Skeletal muscle satellite cell (primary cell): ENCODE results near the gene RUVBL2. TPM values are rescaled to one million over a fixed set of nuclear protein-coding genes. Genes with fewer than 3 reads are reported as not detected.

ENCODE experiments used
- H3K27me3 ChIP-seq: 2 replicates; pipeline ENCODE4 v1.7.0; 2013; ENCODE audit warnings: low read length; ENCODE audit not compliant: control insufficient read depth, insufficient read depth
- H3K36me3 ChIP-seq: 2 replicates; pipeline ENCODE4 v1.7.0; 2013; ENCODE audit warnings: mild to moderate bottlenecking, control low read depth, low read length; ENCODE audit not compliant: insufficient read depth
- H3K4me1 ChIP-seq: 2 replicates; pipeline ENCODE4 v1.7.0; 2013; ENCODE audit warnings: low read length; ENCODE audit not compliant: control insufficient read depth, insufficient read depth
- H3K4me2 ChIP-seq: 2 replicates; pipeline ENCODE4 v1.7.0; 2013; ENCODE audit warnings: mild to moderate bottlenecking, low read length
- H3K4me3 ChIP-seq: 2 replicates; pipeline ENCODE4 v1.7.0; 2013; ENCODE audit warnings: low read length
- H3K9ac ChIP-seq: 2 replicates; pipeline ENCODE4 v1.7.0; 2013; ENCODE audit warnings: mild to moderate bottlenecking, low read depth, low read length, moderate library complexity
- H3K9me3 ChIP-seq: replicated peaks from 2 replicates; pipeline ENCODE4 v1.7.0; 2013; ENCODE audit warnings: mild to moderate bottlenecking, control low read depth, low read length
- total RNA-seq: library from RNA; depleted of rRNA; stranded (reverse); fragments of >200 nt; gene quantifications from 2 replicates; pipeline ENCODE4 v1.2.3, GENCODE V29; 2012; rRNA removed

Gene RUVBL2
- total RNA-seq = 343 and 359 TPM in 2 replicates

DNA sequence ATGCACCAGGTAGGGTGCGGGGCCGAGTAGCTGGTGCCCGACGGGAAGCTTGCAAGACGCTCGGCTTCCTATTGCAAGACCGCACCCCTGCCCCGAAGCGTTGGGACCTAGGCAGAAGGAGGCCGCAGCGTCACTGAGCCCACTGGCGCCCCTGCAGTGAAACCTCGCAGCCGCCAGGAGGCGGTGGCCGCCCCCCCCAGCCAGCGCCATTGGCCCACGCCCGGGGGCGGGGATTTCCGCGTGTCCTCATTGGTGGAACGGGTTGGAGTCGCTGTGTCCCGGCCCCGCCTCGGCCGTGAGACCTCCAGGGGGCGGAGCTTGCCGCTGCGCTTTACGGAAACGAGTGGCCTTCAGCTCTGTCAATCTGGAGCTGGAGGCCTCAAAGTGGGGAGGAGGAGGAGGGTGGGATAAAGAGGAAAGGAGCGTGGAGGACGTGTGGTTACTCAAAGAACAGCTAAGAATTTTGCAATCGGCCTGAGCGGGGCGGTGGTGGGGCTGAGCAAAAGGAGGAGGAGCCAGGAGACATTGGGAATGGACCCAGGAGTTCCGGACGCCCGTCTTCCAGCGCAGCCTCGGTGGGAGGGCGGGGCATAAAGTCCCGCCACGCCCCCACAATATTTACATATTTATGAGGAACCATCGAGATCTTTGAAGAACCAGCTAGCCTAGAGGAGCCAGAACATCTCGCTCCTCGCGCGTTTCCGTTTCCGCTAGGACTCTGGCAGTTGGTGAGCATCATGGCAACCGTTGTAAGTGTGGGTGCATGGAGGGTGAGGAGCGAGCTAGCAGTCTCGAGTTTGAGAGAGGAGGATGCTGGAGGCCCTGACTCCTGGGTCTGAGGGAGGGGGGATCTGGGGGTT is at the start of gene RUVBL2, which contains the start of gene GYS1:
RUVBL2 (plus strand) TSS at position 713 of the 860 bp plus-strand sequence; CDS start at position 738, 25 bp downstream.
GYS1 (minus strand) TSS at position 135 of the 860 bp plus-strand sequence. CDS start 197 bp downstream, outside the sequence.
- Histone ChIP-seq H3K4me2 (peak within 1 kb of the TSS; percentile 98), H3K9ac (peak within 1 kb of the TSS; percentile 95), H3K9me3 (no peaks in the 10 kb centered on the region), H3K27me3 (no peaks in the 10 kb centered on the region), H3K36me3 (peaks cover 9% of the 10 kb centered on the region), H3K4me3 (peak within 1 kb of the TSS; percentile 98), H3K4me1 (peaks cover 35% of the 10 kb centered on the region)

GRCh38 chr19:48945415-48945814 is 48.3 kb upstream of the RUVBL2 start:
- H3K36me3 ChIP-seq = no peaks in the 10 kb centered on the region
- no peak overlapping the region for H3K4me2 ChIP-seq
- no peaks in the 10 kb centered on the region for H3K27me3 ChIP-seq
- H3K9ac ChIP-seq = no peak overlapping the region
- peaks cover 3% of the 10 kb centered on the region for H3K9me3 ChIP-seq
- no peak overlapping the region for H3K4me3 ChIP-seq
- H3K4me1 ChIP-seq = no peaks in the 10 kb centered on the region

DNA sequence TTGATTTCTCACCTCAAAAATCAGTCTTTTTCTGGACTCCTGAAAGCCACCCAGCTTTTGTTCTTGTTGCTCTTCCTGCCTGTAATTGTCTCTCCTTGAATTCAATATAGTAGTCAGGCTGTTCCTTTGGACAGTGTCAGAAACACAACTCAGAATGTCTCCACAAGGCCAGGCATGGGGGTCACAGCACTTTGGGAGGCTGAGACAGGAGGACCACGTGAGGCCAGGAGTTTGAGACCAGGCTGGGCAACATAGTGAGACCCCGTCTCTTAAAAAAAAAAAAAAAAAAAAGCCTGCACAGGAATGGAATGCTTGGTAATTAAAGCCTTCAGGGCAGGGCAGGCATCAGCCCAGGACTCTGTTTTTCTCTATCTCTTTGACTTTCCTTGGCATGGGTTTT is 47.9 kb upstream of the RUVBL2 start:
- Histone ChIP-seq H3K36me3 (no peaks in the 10 kb centered on the region), H3K4me1 (no peaks in the 10 kb centered on the region), H3K27me3 (no peaks in the 10 kb centered on the region), H3K9me3 (peaks cover 3% of the 10 kb centered on the region), H3K9ac (no peak overlapping the region), H3K4me2 (no peak overlapping the region), H3K4me3 (no peak overlapping the region)

DNA sequence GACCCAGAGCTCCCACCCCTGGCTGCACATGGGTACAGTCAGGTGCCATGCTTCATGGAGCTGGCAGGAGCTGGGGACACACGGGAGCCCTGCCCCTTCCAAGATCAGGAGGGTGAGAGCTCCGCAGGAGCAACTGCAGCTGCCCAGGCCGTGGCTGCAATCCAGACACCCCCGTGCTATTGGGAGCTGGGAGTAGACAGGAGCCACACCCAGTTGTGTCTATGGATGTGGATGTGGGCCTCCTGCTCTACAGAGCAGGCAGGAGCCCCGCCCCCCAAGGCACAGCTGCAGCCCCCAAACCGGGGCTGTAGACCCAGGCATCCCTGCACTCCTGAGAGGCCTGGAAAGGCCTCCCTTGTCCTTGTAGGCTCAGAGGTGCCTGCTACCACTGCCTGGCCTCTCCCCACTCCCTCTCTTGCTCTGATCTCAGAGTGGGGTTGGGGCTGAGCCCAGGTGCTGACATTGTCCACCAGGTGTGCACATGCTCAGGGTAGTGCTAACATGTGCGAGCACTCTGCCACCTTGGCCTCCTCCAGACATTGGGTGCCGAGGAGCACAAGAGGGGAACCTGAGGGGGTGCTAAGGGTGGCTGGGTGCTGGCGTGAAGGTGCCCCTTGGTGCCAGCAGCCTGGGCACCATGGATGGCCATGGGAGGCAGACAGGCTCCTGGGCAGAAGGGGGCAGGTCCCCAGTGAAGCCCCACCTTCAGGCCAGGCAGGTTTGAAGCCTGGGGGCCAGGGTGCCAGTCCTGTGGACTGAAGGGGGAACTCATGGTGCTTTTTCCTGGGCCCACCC is 47.0 kb upstream of the RUVBL2 start:
- Histone ChIP-seq H3K9ac (no peak overlapping the region), H3K4me3 (no peak overlapping the region), H3K27me3 (no peaks in the 10 kb centered on the region), H3K4me1 (no peaks in the 10 kb centered on the region), H3K4me2 (no peak overlapping the region), H3K9me3 (no peaks in the 10 kb centered on the region), H3K36me3 (no peaks in the 10 kb centered on the region)

DNA sequence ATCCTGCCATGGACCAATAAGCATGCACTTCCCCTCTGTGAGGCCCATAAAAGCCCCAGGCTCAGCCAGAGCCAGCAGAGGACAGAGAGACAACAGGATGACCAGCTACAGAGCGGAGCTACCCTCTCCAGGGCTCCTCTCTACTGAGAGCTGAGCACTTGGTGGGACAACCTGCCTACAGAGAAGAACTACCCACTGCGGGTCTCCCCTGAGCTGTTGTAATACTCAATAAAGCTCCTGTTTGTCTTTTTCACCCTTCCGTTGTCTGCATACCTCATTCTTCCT is 46.5 kb upstream of the RUVBL2 start:
- Histone ChIP-seq H3K9ac (no peak overlapping the region), H3K4me2 (no peak overlapping the region), H3K4me3 (no peak overlapping the region), H3K9me3 (no peaks in the 10 kb centered on the region), H3K27me3 (no peaks in the 10 kb centered on the region), H3K36me3 (no peaks in the 10 kb centered on the region), H3K4me1 (no peaks in the 10 kb centered on the region)

- Histone ChIP-seq H3K4me3 (no peak overlapping the region), H3K4me2 (no peak overlapping the region), H3K9me3 (no peaks in the 10 kb centered on the region), H3K9ac (no peak overlapping the region), H3K27me3 (no peaks in the 10 kb centered on the region), H3K36me3 (no peaks in the 10 kb centered on the region), H3K4me1 (peaks cover 4% of the 10 kb centered on the region)
Measured at GRCh38 chr19:48950159-48950558, 43.5 kb upstream of the RUVBL2 start.

DNA sequence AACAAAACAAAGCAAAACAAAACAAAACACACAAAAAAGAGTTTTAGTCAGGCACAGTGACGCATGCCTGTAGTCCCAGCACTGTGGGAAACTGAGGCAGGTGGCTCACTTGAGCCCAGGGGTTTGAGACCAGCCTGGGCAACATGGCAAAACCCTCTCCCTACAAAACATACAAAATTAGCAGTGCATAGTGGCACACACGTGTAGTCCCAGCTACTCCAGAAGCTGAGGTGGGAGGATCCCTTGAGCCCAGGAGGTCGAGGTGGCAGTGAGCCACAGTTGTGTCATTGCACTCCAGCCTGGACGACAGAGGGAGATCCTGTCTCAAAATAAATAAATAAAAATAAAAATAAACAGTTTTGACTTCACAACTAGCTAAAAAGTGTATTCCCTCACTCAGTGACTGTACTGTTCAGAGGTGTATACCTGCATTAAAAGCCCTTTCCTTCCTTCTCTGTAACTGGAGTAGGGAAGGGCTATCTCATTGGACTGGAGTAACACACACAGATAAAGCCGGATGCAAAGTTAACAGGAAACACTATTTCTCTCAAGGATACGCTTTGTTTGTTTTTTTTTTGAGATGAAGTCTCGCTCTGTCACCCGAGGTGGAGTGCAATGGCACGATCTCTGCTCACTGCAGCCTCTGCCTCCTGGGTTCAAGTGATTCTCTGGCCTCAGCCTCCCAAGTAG is 42.7 kb upstream of the RUVBL2 start:
- no peak overlapping the region for H3K4me2 ChIP-seq
- H3K4me1 ChIP-seq = peaks cover 10% of the 10 kb centered on the region
- H3K4me3 ChIP-seq = no peak overlapping the region
- no peak overlapping the region for H3K9ac ChIP-seq
- H3K36me3 ChIP-seq = peaks cover 3% of the 10 kb centered on the region
- no peaks in the 10 kb centered on the region for H3K9me3 ChIP-seq
- no peaks in the 10 kb centered on the region for H3K27me3 ChIP-seq

DNA sequence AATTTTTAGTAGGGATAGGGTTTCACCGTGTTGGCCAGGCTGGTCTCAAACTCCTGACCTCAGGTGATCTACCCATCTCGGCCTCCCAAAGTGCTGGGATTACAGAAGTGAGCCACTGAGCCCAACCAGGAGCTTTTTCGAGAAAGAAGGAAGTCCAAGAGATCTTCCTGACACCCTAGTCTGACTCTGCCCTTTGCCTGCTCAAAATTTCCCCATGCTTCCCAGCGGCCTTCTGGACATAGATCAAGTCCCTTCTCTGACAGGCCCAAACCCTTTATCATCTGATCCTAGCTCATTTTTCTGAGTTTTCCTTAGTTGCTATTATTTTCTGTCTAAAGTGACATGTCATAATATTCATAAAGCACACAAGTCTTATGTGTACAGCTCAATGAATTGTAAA is 40.5 kb upstream of the RUVBL2 start:
- H3K4me2 ChIP-seq = no peak overlapping the region

GRCh38 chr19:48953990-48954594 is 39.6 kb upstream of the RUVBL2 start:
- H3K4me1 ChIP-seq = peaks cover 15% of the 10 kb centered on the region
- H3K4me3 ChIP-seq = peak overlapping the region; percentile 93
- peak overlapping the region; percentile 98 for H3K9ac ChIP-seq
- H3K27me3 ChIP-seq = no peaks in the 10 kb centered on the region
- no peaks in the 10 kb centered on the region for H3K9me3 ChIP-seq
- H3K4me2 ChIP-seq = peak overlapping the region; percentile 98
- H3K36me3 ChIP-seq = peaks cover 18% of the 10 kb centered on the region

More for the DNA sequence above, 40.5 kb upstream of the RUVBL2 start:
- H3K9ac ChIP-seq = no peak overlapping the region
- no peaks in the 10 kb centered on the region for H3K9me3 ChIP-seq
- H3K4me3 ChIP-seq = no peak overlapping the region
- H3K36me3 ChIP-seq = peaks cover 18% of the 10 kb centered on the region
- H3K4me1 ChIP-seq = peaks cover 15% of the 10 kb centered on the region
- H3K27me3 ChIP-seq = no peaks in the 10 kb centered on the region

- Histone ChIP-seq H3K4me1 (peaks cover 15% of the 10 kb centered on the region), H3K9ac (peak within 1 kb of the TSS; percentile 98), H3K4me2 (peak within 1 kb of the TSS; percentile 98), H3K9me3 (no peaks in the 10 kb centered on the region), H3K36me3 (peaks cover 18% of the 10 kb centered on the region), H3K4me3 (peak within 1 kb of the TSS; percentile 93), H3K27me3 (no peaks in the 10 kb centered on the region)
Measured at GRCh38 chr19:48954595-48955307, 38.9 kb upstream of the RUVBL2 start, which contains the start of gene BAX. Gene BAX (plus strand): TSS chr19:48954875. CDS start chr19:48954929, 54 bp downstream.
